ENCODE results near the gene DCXR. TPM values are rescaled to one million over a fixed set of nuclear protein-coding genes. Genes with fewer than 3 reads are reported as not detected.

DCXR gene
- total and polyA plus RNA-seq, 2 of the 13 experiments (the other 11 are each of a cell fraction or from before 2014, with no cell fraction given) = 287 to 311 TPM

DNA sequence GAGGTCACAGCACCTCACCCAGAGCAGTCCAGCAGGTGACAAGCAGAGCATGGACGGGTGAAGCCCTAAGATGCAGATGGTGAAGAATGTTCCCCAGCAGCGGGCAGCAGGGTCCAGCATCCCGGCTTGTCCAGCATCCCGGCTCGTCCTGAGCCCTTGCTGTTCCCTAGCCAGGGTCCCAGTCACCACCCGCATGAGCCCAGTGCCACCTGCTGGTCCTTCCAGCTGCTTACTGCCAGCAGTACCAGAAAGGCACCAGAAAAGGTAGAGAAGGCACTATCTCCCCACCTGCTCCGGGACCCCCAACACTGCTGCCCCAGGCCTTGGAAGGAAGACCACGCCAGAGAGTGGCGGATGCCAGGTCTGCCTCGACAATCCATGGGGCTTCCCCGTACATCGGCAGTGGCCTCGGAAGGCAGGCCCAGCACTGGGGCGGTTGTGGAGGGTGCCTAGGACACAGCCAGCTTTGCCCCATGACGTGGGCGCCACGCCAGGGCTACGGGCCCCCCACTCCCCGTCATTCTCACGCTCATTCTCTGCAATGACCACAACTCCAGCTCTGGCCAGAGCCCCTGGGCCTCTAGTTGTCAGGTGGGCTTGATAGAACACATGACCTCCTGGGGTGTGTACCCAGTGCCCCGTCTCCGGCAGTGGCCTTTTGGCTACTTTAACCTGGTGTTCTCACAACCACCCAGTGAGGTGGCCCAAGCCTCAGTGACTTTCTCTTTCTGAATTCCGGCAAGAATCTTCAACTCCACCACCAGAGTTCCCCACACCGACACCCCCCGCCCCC, 16.2 kb downstream of the DCXR start (continued):
- TF ChIP-seq, protein P1, sequence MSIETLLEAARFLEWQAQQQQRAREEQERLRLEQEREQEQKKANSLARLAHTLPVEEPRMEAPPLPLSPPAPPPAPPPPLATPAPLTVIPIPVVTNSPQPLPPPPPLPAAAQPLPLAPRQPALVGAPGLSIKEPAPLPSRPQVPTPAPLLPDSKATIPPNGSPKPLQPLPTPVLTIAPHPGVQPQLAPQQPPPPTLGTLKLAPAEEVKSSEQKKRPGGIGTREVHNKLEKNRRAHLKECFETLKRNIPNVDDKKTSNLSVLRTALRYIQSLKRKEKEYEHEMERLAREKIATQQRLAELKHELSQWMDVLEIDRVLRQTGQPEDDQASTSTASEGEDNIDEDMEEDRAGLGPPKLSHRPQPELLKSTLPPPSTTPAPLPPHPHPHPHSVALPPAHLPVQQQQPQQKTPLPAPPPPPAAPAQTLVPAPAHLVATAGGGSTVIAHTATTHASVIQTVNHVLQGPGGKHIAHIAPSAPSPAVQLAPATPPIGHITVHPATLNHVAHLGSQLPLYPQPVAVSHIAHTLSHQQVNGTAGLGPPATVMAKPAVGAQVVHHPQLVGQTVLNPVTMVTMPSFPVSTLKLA (IDR thresholded peaks at IDR 0.05) = no peak
- TF ChIP-seq HHEX (CRISPR knock-in tag; IDR thresholded peaks at IDR 0.05) (no peak), ZNF589 (CRISPR knock-in tag; conservative IDR thresholded peaks at IDR 0.05) (peak; percentile 24; the same call in 1 of the 2 replicates), ZNF205 (CRISPR knock-in tag; IDR thresholded peaks at IDR 0.05) (peak; percentile 38; the same call in 1 of the 2 replicates), ONECUT2 (CRISPR knock-in tag; IDR thresholded peaks at IDR 0.05) (no peak), SPEN (CRISPR knock-in tag; IDR thresholded peaks at IDR 0.05; ENCODE audit: low read depth) (0 out of 2 replicates have a peak, but pooled peaks have one; percentile 31), ZFX (CRISPR knock-in tag; IDR thresholded peaks at IDR 0.05; ENCODE audit: low read depth) (peak; percentile 44), ZNF501 (CRISPR knock-in tag; IDR thresholded peaks at IDR 0.05) (peak; percentile 94), ZFP36 (IDR thresholded peaks at IDR 0.05; ENCODE audit: borderline replicate concordance, low read depth, low read length, partially characterized antibody) (peak; percentile 39), FOXC1 (CRISPR knock-in tag; IDR thresholded peaks at IDR 0.05; ENCODE audit: borderline replicate concordance) (no peak), SALL1 (CRISPR knock-in tag; IDR thresholded peaks at IDR 0.05) (peak; percentile 75), MXI1 (IDR thresholded peaks at IDR 0.05; ENCODE audit: borderline replicate concordance, low read depth, low read length) (peak; percentile 51; the same call in 1 of the 3 replicates), KLF11 (CRISPR knock-in tag; IDR thresholded peaks at IDR 0.05) (0 out of 2 replicates have a peak, but pooled peaks have one; percentile 24), SIX4 (CRISPR knock-in tag; IDR thresholded peaks at IDR 0.05) (0 out of 2 replicates have a peak, but pooled peaks have one; percentile 42), BHLHE40 (IDR thresholded peaks at IDR 0.05; ENCODE audit: low read length) (peak; percentile 53; the same call in 1 of the 2 replicates), ZNF724P (CRISPR knock-in tag; IDR thresholded peaks at IDR 0.05; ENCODE audit: borderline replicate concordance) (peak; percentile 91; the same call in 1 of the 2 replicates), PPARG (CRISPR knock-in tag; conservative IDR thresholded peaks at IDR 0.05) (no peak), SUZ12 (IDR thresholded peaks at IDR 0.05; ENCODE audit: low read depth, low read length) (no peak), ZNF335 (CRISPR knock-in tag; IDR thresholded peaks at IDR 0.05) (peak; percentile 43; the same call in 1 of the 2 replicates), TAF1 (CRISPR knock-in tag; IDR thresholded peaks at IDR 0.05) (peak; percentile 63; the same call in 1 of the 2 replicates), CBFB (CRISPR knock-in tag; IDR thresholded peaks at IDR 0.05) (peak; percentile 66)
- TF ChIP-seq, protein P2, sequence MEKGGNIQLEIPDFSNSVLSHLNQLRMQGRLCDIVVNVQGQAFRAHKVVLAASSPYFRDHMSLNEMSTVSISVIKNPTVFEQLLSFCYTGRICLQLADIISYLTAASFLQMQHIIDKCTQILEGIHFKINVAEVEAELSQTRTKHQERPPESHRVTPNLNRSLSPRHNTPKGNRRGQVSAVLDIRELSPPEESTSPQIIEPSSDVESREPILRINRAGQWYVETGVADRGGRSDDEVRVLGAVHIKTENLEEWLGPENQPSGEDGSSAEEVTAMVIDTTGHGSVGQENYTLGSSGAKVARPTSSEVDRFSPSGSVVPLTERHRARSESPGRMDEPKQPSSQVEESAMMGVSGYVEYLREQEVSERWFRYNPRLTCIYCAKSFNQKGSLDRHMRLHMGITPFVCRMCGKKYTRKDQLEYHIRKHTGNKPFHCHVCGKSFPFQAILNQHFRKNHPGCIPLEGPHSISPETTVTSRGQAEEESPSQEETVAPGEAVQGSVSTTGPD (CRISPR knock-in tag; IDR thresholded peaks at IDR 0.05) = no peak
- TF ChIP-seq, protein P3, sequence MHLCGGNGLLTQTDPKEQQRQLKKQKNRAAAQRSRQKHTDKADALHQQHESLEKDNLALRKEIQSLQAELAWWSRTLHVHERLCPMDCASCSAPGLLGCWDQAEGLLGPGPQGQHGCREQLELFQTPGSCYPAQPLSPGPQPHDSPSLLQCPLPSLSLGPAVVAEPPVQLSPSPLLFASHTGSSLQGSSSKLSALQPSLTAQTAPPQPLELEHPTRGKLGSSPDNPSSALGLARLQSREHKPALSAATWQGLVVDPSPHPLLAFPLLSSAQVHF (CRISPR knock-in tag; IDR thresholded peaks at IDR 0.05) = no peak
- TF ChIP-seq, protein P4, sequence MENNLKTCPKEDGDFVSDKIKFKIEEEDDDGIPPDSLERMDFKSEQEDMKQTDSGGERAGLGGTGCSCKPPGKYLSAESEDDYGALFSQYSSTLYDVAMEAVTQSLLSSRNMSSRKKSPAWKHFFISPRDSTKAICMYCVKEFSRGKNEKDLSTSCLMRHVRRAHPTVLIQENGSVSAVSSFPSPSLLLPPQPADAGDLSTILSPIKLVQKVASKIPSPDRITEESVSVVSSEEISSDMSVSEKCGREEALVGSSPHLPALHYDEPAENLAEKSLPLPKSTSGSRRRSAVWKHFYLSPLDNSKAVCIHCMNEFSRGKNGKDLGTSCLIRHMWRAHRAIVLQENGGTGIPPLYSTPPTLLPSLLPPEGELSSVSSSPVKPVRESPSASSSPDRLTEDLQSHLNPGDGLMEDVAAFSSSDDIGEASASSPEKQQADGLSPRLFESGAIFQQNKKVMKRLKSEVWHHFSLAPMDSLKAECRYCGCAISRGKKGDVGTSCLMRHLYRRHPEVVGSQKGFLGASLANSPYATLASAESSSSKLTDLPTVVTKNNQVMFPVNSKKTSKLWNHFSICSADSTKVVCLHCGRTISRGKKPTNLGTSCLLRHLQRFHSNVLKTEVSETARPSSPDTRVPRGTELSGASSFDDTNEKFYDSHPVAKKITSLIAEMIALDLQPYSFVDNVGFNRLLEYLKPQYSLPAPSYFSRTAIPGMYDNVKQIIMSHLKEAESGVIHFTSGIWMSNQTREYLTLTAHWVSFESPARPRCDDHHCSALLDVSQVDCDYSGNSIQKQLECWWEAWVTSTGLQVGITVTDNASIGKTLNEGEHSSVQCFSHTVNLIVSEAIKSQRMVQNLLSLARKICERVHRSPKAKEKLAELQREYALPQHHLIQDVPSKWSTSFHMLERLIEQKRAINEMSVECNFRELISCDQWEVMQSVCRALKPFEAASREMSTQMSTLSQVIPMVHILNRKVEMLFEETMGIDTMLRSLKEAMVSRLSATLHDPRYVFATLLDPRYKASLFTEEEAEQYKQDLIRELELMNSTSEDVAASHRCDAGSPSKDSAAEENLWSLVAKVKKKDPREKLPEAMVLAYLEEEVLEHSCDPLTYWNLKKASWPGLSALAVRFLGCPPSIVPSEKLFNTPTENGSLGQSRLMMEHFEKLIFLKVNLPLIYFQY (CRISPR knock-in tag; IDR thresholded peaks at IDR 0.05; ENCODE audit: borderline replicate concordance) = peak; percentile 70; the same call in 1 of the 2 replicates
